Caco-2 (cell line): ENCODE measurements around the gene BTF3. TPM values are rescaled to one million over a fixed set of nuclear protein-coding genes. Genes with fewer than 3 reads are reported as not detected.

ENCODE experiments used
- BruUV-seq: library from RNA; stranded (reverse); fragments of 400-500 nt; replicated peaks from 2 replicates; lab custom pipeline; 2021; lab: Mats Ljungman, UMichigan
- CTCF ChIA-PET: fragments of 300-600 bp; sonication (Branson Sonifier 250); formaldehyde crosslinking; loops from one replicate; lab custom pipeline; 2022; ENCODE audit warnings: antibody characterized with exemption; lab: Charles Lee
- POLR2A ChIA-PET: fragments of 300-600 bp; sonication (Branson Sonifier 250); formaldehyde crosslinking; loops from one replicate; lab custom pipeline; 2022; ENCODE audit warnings: antibody characterized with exemption; lab: Charles Lee
- DNase-seq, 2 experiments: peaks; one replicate each; pipeline versions ENCODE4 v3.0.0 to v3.0.0-alpha.2; 2020 to 2022
- H3K27me3 ChIP-seq: replicated peaks from 2 replicates; pipeline ENCODE4 v1.6.0; 2011; ENCODE audit warnings: low read length; ENCODE audit not compliant: control insufficient read depth, insufficient read depth
- H3K36me3 ChIP-seq: 2 replicates; pipeline ENCODE4 v1.5.1; 2011; ENCODE audit warnings: low read length; ENCODE audit not compliant: control insufficient read depth, insufficient read depth
- H3K4me1 ChIP-seq: fragments of 250-450 bp; sonication (Bioruptor Pico); 2 replicates; pipeline ENCODE4 v1.5.1; 2020; ENCODE audit warnings: mild to moderate bottlenecking
- H3K4me3 ChIP-seq: 2 replicates; pipeline ENCODE4 v1.5.1; 2011; ENCODE audit warnings: low read depth, mild to moderate bottlenecking, control low read depth, low read length
- H3K9me3 ChIP-seq: fragments of 250-450 bp; sonication (Bioruptor Pico); 2 replicates; pipeline ENCODE4 v1.5.1; 2020; ENCODE audit warnings: mild to moderate bottlenecking, moderate library complexity
- H3K27ac Mint-ChIP-seq: one replicate; pipeline ENCODE4 v1.8.0; 2022; ENCODE audit warnings: mixed read lengths; ENCODE audit not compliant: unreplicated experiment
- H3K27me3 Mint-ChIP-seq: one replicate; pipeline ENCODE4 v1.8.0; 2022; ENCODE audit warnings: mixed read lengths; ENCODE audit not compliant: insufficient read depth, unreplicated experiment
- H3K36me3 Mint-ChIP-seq: one replicate; pipeline ENCODE4 v1.8.0; 2022; ENCODE audit warnings: mild to moderate bottlenecking, mixed read lengths; ENCODE audit not compliant: insufficient read depth, unreplicated experiment
- H3K4me1 Mint-ChIP-seq: one replicate; pipeline ENCODE4 v1.8.0; 2022; ENCODE audit warnings: low read depth, mixed read lengths; ENCODE audit not compliant: unreplicated experiment
- H3K4me3 Mint-ChIP-seq: one replicate; pipeline ENCODE4 v1.8.0; 2022; ENCODE audit warnings: mild to moderate bottlenecking, moderate library complexity, mixed read lengths; ENCODE audit not compliant: unreplicated experiment
- H3K9me3 Mint-ChIP-seq: one replicate; pipeline ENCODE4 v1.8.0; 2022; ENCODE audit warnings: mixed read lengths; ENCODE audit not compliant: unreplicated experiment
- CTCF ChIP-seq, 2 experiments: fragments of 200-600 bp in 1 of 2; IDR thresholded peaks; 1 replicate in 1 of 2; 2 replicates in 1 of 2; pipeline versions ENCODE4 v1.5.1 to v1.8.0; 2011 to 2022; ENCODE audit warnings: antibody characterized with exemption in 1 of 2, control low read depth in 1 of 2, inconsistent platforms in 1 of 2, low read depth in 1 of 2, low read length in 1 of 2, mild to moderate bottlenecking in 1 of 2, moderate library complexity in 1 of 2; ENCODE audit not compliant: insufficient read depth in 1 of 2, severe bottlenecking in 1 of 2, unreplicated experiment in 1 of 2
- intact Hi-C: fragments of 100-400 bp; cut with micrococcal nuclease; formaldehyde crosslinking; loops from one replicate; pipeline ENCODE4 v1.10.0; 2022; ENCODE audit not compliant: unreplicated experiment
- total RNA-seq: library from RNA; stranded (reverse); gene quantifications from 2 replicates; pipeline ENCODE4 v1.2.3, GENCODE V29; 2022

The BTF3 gene
- total RNA-seq, 1 experiment from 2014 or later: 653 TPM

GRCh38 chr5:73534971-73535370 is 36.7 kb downstream of the BTF3 start:
- ChIA-PET CTCF (interaction anchor here (1.0 kb wide), 1 partner anchor 14 kb away, joined by 3 read pairs; no protein-coding TSS in a partner anchor), POLR2A (interaction anchor here (0.5 kb wide), 1 partner anchor 1207 kb away, joined by 4 read pairs; no protein-coding TSS in a partner anchor)
- DNase-seq: no peak
- no peak overlapping the region for H3K4me3 Mint-ChIP-seq
- BruUV-seq: no TSS peak
- intact Hi-C loops: loop anchor here (5.0 kb wide), 1 partner anchor 83 kb away; no protein-coding TSS in a partner anchor
- H3K9me3 Mint-ChIP-seq: peaks cover 27% of the 10 kb centered on the region
- Histone ChIP-seq H3K4me1 (no peaks in the 10 kb centered on the region), H3K4me3 (no peak overlapping the region), H3K9me3 (no peaks in the 10 kb centered on the region), H3K27me3 (no peaks in the 10 kb centered on the region), H3K36me3 (no peaks in the 10 kb centered on the region)
- TF ChIP-seq CTCF (IDR thresholded peaks at IDR 0.05; ENCODE audit: insufficient read depth in 1 of 2, low read depth in 1 of 2, low read length in 1 of 2, severe bottlenecking in 1 of 2, unreplicated experiment in 1 of 2): no peak
- no peak overlapping the region for H3K27ac Mint-ChIP-seq
- no peaks in the 10 kb centered on the region for H3K4me1 Mint-ChIP-seq
- no peaks in the 10 kb centered on the region for H3K27me3 Mint-ChIP-seq
- H3K36me3 Mint-ChIP-seq: no peaks in the 10 kb centered on the region

GRCh38 chr5:73539730-73540129 is 41.5 kb downstream of the BTF3 start:
- Histone ChIP-seq H3K27me3 (no peaks in the 10 kb centered on the region), H3K9me3 (no peaks in the 10 kb centered on the region), H3K4me1 (peaks cover 22% of the 10 kb centered on the region), H3K4me3 (no peak overlapping the region), H3K36me3 (no peaks in the 10 kb centered on the region)
- Mint-ChIP-seq H3K4me1 (peaks cover 21% of the 10 kb centered on the region), H3K27ac (no peak overlapping the region), H3K27me3 (no peaks in the 10 kb centered on the region), H3K36me3 (peaks cover 3% of the 10 kb centered on the region), H3K9me3 (peaks cover 9% of the 10 kb centered on the region), H3K4me3 (no peak overlapping the region)
- POLR2A ChIA-PET: no interaction called here
- CTCF ChIA-PET: interaction anchor here (0.7 kb wide), 1 partner anchor 418 kb away, joined by 4 read pairs; no protein-coding TSS in a partner anchor
- no peak for DNase-seq
- no TSS peak for BruUV-seq
- no peak for TF ChIP-seq CTCF (IDR thresholded peaks at IDR 0.05; ENCODE audit: insufficient read depth in 1 of 2, low read depth in 1 of 2, low read length in 1 of 2, severe bottlenecking in 1 of 2, unreplicated experiment in 1 of 2)
- intact Hi-C loops: loop anchor here (5.0 kb wide), 1 partner anchor 87 kb away; no protein-coding TSS in a partner anchor

GRCh38 chr5:73540192-73540591 is 42.0 kb downstream of the BTF3 start:
- Mint-ChIP-seq H3K4me1 (peaks cover 24% of the 10 kb centered on the region), H3K27ac (peak overlapping the region; percentile 56), H3K9me3 (peaks cover 6% of the 10 kb centered on the region), H3K36me3 (peaks cover 4% of the 10 kb centered on the region), H3K27me3 (no peaks in the 10 kb centered on the region), H3K4me3 (no peak overlapping the region)
- CTCF ChIA-PET: no interaction called here
- Histone ChIP-seq H3K4me1 (peaks cover 26% of the 10 kb centered on the region), H3K27me3 (no peaks in the 10 kb centered on the region), H3K9me3 (no peaks in the 10 kb centered on the region), H3K4me3 (no peak overlapping the region), H3K36me3 (no peaks in the 10 kb centered on the region)
- BruUV-seq: no TSS peak
- DNase-seq: no peak
- POLR2A ChIA-PET: no interaction called here
- no peak for TF ChIP-seq CTCF (IDR thresholded peaks at IDR 0.05; ENCODE audit: insufficient read depth in 1 of 2, low read depth in 1 of 2, low read length in 1 of 2, severe bottlenecking in 1 of 2, unreplicated experiment in 1 of 2)
- intact Hi-C loops: no loop called here
